GM18873 (cell line): ENCODE measurements around the gene HIPK1.
"Not testable (repeated sequence)": the region's sequence is repeated elsewhere in the genome, so short reads cannot be mapped to it uniquely, and the experiment has no call there.

ENCODE experiments used
- ATAC-seq: cut with Tn5 transposase; IDR thresholded peaks from one replicate; pipeline ENCODE4 v1.9.1; 2021; ENCODE audit warnings: mild to moderate bottlenecking, moderate library complexity, moderate number of reproducible peaks; ENCODE audit not compliant: unreplicated experiment, low FRiP score

HIPK1 gene

DNA sequence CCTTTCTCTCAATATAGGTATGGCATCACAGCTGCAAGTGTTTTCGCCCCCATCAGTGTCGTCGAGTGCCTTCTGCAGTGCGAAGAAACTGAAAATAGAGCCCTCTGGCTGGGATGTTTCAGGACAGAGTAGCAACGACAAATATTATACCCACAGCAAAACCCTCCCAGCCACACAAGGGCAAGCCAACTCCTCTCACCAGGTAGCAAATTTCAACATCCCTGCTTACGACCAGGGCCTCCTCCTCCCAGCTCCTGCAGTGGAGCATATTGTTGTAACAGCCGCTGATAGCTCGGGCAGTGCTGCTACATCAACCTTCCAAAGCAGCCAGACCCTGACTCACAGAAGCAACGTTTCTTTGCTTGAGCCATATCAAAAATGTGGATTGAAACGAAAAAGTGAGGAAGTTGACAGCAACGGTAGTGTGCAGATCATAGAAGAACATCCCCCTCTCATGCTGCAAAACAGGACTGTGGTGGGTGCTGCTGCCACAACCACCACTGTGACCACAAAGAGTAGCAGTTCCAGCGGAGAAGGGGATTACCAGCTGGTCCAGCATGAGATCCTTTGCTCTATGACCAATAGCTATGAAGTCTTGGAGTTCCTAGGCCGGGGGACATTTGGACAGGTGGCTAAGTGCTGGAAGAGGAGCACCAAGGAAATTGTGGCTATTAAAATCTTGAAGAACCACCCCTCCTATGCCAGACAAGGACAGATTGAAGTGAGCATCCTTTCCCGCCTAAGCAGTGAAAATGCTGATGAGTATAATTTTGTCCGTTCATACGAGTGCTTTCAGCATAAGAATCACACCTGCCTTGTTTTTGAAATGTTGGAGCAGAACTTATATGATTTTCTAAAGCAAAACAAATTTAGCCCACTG lies 11.5 kb downstream of the HIPK1 start:
- ATAC-seq, result no peak

GRCh38 chr1:113941245-113941559 lies 12.1 kb downstream of the HIPK1 start:
- no peak for ATAC-seq

DNA sequence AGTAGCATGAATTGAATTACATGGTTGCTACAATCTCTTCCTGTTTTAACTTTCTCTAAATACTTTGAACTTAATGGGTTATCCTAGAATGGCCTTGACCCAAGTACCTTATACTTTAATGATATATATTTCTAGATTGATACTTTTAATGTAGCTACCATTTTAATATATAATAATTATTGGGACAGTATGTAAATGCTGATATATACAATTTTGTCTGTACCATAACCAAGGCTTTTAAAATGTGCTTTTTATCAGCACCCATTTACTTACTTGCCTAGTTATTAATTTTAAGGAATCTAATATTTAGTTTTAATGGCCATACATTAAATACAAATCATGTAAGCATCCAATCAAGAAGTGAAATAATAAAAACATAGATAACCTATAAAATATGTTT lies 13.4 kb downstream of the HIPK1 start:
- ATAC-seq, result no peak

DNA sequence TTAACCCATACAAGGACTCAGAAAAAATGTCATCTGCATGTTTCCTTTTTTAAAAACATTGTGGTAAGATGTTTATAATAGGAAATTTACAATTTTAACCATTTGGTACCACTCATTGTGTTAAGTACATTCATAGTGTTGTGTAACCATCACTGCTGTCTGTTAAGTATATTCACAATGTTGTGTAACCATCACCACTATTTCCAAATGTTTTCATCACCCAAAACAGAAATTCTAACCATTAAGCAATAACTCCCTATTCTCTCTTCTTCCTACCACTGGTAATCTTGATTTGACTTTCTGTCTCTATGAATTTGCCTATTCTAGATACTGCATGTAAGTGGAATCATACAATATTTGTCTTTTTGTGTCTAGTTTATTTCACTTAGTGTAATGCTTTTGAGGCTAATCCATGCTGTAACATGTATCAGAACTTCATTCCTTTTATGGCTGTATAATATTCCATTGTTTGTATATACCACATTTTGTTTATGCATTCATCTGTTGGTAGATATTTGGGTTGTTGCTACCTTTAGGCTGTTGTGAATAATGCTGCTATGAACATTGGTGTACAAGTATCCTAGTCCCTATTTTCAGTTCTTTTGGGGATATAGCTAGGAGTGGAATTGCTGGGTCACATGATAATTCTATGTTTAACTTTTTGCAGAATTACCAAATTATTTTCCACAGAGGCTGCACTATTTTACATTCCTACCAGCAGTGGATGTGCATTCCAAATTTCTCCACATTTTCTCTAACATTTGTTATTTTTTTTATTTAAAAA lies 14.1 kb downstream of the HIPK1 start:
- no peak for ATAC-seq

- no peak for ATAC-seq
Observed at GRCh38 chr1:113945329-113945728, 16.2 kb downstream of the HIPK1 start.

- no peak for ATAC-seq
Observed at GRCh38 chr1:113946112-113946511, 17.0 kb downstream of the HIPK1 start.

- ATAC-seq, result no peak
Observed at GRCh38 chr1:113946678-113947387, 17.7 kb downstream of the HIPK1 start.

DNA sequence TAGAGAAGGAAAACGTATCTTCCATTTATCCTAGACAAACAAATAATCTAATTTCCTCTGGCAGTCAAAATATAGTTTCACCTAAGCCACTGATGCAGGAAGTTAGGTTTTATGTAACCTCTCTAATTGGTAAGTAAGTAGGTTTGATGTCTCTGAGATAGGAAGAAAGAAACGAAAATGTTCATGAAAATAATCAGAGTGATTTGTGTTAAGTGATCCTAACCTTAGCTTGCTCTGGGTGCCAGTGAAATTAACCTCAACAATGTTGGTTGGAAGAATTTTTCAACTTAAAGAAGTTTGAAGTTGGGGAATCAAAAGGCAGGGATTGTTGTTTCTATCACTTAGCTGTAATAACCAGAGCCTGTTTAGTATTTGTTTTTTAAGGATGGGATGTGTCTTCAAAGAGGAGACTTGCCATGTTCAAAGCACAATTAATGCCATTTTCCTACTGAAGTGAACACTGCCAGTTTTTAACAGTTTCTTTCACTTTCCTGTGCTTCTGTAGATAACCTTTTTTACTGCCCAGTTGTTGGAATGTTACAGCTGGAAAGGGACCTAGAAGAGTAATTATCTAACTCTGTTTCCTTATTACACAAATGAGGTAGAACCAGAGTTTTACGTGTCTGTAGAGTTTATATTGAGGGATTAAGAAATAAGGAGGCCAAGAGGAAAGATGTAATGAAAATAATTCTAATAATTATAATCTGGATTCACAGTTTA lies 18.4 kb downstream of the HIPK1 start:
- no peak for ATAC-seq

- ATAC-seq, result not testable (repeated sequence)
Observed at GRCh38 chr1:113948151-113948550, 19.0 kb downstream of the HIPK1 start.

GRCh38 chr1:113949007-113949406 lies 19.9 kb downstream of the HIPK1 start:
- no peak for ATAC-seq

GRCh38 chr1:113950908-113951307 lies 21.8 kb downstream of the HIPK1 start:
- no peak for ATAC-seq

- no peak for ATAC-seq
Observed at GRCh38 chr1:113951719-113952118, 22.6 kb downstream of the HIPK1 start.

- ATAC-seq, result no peak
Observed at GRCh38 chr1:113957984-113958383, 28.9 kb downstream of the HIPK1 start.

DNA sequence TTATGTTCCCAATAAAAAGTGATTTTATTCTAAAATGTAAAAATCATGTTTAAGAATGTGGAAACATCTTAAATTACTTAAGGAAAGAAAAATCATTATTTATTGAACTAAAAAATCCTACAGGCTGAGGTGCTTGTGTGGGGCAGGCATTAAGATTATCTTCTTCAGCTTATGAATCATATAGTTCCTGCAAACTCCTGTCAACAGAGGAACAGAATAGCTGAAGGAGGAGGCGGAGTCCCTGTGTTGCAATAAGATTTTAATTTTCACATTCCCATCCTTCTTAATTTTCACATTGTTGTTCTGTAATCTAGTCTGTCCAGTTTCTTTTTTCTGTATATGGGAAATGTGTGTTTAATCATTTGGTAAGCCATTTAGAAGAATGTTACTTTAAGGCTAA lies 29.6 kb downstream of the HIPK1 start:
- no peak for ATAC-seq

GRCh38 chr1:113963281-113963906 lies 34.3 kb downstream of the HIPK1 start:
- ATAC-seq, result no peak

- no peak for ATAC-seq
Observed at GRCh38 chr1:113965703-113966412, 36.7 kb downstream of the HIPK1 start.

DNA sequence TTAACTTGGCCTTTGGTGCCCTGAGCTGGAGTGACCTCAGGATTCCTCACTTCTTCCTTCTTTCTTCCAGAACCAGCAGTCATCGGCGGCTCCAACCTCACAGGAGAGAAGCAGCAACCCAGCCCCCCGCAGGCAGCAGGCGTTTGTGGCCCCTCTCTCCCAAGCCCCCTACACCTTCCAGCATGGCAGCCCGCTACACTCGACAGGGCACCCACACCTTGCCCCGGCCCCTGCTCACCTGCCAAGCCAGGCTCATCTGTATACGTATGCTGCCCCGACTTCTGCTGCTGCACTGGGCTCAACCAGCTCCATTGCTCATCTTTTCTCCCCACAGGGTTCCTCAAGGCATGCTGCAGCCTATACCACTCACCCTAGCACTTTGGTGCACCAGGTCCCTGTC lies 43.8 kb downstream of the HIPK1 start:
- no peak for ATAC-seq

- no peak for ATAC-seq
Observed at GRCh38 chr1:113975211-113975895, 46.2 kb downstream of the HIPK1 start.
